Muscle of back (tissue), 11 donors: ENCODE measurements around the gene MEIS2. TPM values are rescaled to one million over a fixed set of nuclear protein-coding genes. Genes with fewer than 3 reads are reported as not detected.
A peak's percentile ranks its signal among the peaks of the same experiment; 100 is the strongest.

Source experiments
- DNase-seq, 3 donors: peaks; one replicate each; pipeline versions ENCODE4 v3.0.0 to v3.0.0-alpha.2; 2013
- polyA plus RNA-seq, 10 donors: library from polyadenylated mRNA; unstranded; fragments of 120-200 nt; gene quantifications; one replicate each; pipeline ENCODE4 v1.2.1, GENCODE V29; 2013; ENCODE audit not compliant: insufficient read length in 10 of 10

The MEIS2 gene
- polyA plus RNA-seq, 10 donors = 8.6 to 21.2 (median 9.8) TPM

GRCh38 chr15:36880224-36880912 is 220.0 kb downstream of the MEIS2 start:
- DNase-seq = peak in 1 of 3 donors; percentile 43

GRCh38 chr15:36879568-36880222 is 220.7 kb downstream of the MEIS2 start:
- DNase-seq = no peak

- DNase-seq = no peak
Measured at GRCh38 chr15:36878684-36879262, 221.6 kb downstream of the MEIS2 start.

DNA sequence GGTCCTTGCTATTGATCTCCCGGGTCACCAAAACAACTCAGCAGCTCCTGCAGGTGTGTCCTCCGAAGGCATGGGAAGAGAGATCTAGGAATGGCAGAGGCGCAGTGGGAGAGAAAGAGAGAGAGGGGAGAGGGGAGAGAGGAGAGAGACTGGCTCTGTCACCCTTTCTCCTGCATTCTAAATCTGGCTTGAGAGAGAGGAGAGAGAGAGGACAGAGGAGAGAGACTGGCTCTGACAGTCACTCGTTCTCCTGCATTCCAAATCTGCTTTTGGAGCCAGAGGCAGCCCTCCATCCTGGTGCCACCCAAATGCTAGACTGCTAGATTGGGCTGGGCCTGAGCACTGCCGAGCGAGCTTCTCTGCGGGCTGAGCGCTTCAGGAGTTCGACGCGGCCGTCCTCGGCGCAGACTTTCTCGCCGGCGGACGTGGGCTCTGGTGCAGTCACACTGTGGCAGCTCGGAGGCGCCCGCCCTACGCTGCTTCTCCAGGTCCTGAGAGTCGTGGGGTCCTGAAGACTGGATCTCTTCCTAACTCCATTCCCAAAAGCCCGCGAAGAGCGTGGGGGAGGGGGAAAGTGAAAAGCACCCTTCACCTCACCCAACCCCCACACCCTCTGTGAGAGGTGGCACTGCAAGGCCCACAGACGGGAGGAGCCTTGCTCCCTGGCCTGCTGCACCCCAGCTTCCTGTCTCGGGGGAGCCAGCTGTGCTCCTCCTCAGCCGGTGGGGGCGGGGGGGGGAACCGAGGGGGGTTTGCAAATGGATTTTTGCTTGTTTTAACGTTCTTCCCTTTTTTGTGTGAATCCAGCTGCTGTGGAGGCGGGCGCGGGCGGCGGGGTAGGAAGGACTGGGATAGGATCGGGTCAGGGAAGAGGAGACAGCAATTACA is 222.3 kb downstream of the MEIS2 start:
- no peak for DNase-seq

DNA sequence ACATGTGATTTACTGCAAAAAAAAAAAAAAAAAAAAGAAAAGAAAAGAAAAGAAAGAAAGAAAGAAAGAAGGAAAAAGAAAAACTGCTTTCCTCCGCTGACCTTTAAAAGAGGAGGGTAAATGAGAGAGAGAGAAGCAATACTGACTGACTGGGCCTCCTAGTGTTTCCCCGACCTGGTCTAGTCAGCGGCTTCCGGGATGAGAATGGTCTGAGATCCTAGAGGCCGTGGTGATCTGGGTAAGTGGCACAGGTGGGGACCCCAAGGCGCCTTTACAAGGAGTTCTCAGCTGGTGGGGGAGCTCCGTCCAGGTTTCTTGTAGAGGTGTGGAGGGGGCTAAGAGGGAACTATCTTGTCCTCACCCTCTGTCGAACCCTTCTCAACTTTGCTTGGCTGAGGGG is 223.1 kb downstream of the MEIS2 start:
- no peak for DNase-seq

DNA sequence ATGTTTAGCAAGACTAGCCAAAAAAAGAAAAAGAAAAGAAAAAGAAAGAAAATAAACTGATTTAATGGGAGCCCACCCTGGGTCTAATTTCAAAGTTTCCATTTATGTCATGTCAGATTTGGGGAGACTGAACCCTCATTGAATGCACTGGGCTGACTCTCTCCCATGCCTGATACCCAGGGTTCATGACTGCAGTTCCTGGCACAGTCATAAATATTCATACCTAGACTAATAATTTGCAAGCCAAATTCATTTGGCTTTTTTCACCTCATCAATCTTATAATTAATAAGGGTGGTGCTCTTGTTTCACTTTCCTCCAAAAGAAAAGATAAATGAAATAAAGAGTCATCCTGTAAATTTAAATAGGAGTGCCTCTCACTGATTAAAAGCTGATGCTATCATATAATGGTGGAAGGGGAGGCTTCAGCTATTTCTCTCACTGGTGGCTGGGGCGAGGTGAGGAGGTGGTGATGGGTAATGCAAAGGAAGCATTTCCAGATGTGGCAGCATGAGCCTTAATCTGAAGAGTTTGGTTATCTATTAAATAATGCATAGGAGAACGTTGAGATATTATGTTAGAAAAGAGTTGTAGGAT is 224.5 kb downstream of the MEIS2 start:
- no peak for DNase-seq

GRCh38 chr15:36874930-36875329 is 225.4 kb downstream of the MEIS2 start:
- DNase-seq = no peak

DNA sequence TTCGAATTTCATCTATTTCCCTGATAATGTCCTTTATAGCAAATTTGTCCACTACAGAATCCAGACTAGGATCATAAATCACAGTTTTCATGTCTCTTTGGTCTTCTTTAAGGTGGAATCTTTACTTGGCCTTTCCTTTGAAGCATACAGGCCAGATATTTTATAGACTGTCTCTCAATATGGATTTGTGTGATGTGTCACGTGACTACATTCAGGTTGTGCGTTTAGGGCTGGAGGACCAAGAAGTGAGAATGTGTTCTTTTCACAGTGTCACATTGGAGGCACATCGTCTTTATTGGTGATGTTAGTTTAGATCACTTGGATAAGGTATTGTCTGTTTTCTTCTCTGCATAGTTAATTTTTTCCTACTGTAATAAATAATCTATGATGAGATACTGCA is 232.9 kb downstream of the MEIS2 start:
- no peak for DNase-seq

- DNase-seq = no peak
Measured at GRCh38 chr15:36866896-36867295, 233.5 kb downstream of the MEIS2 start.

- peak in 1 of 3 donors; percentile 11 for DNase-seq
Measured at GRCh38 chr15:36863570-36863969, 236.8 kb downstream of the MEIS2 start.

DNA sequence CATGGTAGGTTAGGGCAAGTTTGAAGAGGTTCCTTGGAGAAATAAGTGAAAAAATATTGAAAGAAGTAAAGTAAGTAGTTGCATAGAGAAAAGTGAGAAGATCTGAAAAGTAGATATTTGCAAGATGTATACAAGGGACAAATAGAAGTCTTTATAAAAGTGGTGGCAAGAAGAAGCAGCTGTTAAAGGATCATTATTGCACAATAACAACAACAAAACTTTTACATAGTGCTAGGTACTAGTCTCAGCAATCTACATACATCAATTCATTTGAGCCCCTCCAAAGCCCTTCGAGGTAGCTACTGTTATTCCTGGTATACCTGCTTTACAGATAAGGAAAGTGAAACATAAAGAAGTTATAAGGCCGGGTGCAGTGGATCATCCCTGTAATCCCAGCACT is 239.6 kb downstream of the MEIS2 start:
- no peak for DNase-seq

DNA sequence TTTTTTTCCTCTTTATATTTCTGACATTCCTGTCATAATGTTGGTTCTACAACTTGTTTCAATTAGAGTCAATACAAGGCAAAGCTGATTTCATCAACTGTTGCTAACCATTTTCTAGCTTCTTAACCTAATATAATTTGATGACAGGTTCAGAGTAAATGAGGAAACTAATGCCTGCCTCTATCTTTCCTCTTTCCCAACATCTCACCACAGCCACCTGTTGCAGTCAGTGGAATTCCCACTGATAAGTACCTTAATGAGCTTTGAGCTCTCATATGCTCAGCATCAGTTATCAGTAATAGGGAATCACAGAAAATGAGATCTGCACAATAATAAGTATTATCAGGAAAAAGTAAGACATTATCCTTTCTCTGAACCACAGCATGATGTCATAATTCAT is 241.9 kb downstream of the MEIS2 start:
- no peak for DNase-seq

GRCh38 chr15:36856339-36856973 is 243.9 kb downstream of the MEIS2 start:
- no peak for DNase-seq

- no peak for DNase-seq
Measured at GRCh38 chr15:36850864-36851263, 249.5 kb downstream of the MEIS2 start.

DNA sequence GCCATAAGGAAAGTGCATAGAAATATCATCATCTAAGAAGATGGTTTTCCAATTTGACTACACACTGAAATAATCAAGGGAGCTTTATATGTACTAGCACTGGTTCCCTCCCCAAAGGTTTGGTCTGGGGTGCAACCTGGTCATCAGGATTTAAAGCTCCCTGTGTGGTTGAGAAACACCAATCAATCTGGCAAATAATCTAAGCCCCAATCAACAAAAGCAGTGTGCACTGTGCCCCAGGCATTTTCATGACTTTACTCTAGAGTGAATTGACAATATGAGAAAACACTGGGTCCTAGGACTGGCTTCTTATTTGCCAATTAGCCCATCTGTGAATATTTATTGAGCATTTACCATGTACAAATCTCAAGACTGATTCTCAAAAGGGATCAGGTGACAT is 255.1 kb downstream of the MEIS2 start:
- no peak for DNase-seq

GRCh38 chr15:36844534-36844998 is 255.8 kb downstream of the MEIS2 start:
- DNase-seq = peak; percentile 10 to 55 (median 30)

GRCh38 chr15:36843822-36844221 is 256.5 kb downstream of the MEIS2 start:
- DNase-seq = no peak

DNA sequence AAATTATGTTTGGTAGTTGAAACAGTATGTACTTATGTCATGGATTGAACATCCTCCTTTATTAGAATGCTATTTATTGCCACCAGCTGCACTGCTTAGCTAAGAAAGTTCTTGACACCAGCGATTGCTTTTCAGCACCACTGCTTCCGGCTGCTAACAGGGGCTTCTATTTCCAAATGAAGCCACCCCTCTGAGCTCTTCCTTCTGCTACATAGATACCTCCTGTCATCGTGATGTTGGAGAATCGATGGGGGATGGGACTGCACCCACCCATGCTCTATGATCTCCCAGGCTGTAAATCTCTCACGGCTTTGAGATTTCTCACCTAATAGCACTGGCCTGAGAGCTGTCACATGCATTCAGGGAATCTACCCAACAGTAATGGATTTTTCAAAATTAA is 259.2 kb downstream of the MEIS2 start:
- DNase-seq = peak in 2 of 3 donors; percentile 23 to 29
